ENCODE measurements around the gene ABCC1.

Gene ABCC1

GRCh38 chr16:16000685-16001084 is 51.3 kb downstream of the ABCC1 start:
- no peak for DNase-seq

GRCh38 chr16:16001596-16002255 is 52.3 kb downstream of the ABCC1 start:
- DNase-seq = no peak

GRCh38 chr16:16003719-16004313 is 54.4 kb downstream of the ABCC1 start:
- DNase-seq = no peak

- peak; percentile 88 for DNase-seq
These were observed 54.9 kb downstream of the ABCC1 start for GRCh38 chr16:16004314-16004749.

GRCh38 chr16:16005721-16006120 is 56.3 kb downstream of the ABCC1 start:
- DNase-seq = no peak

GRCh38 chr16:16006650-16007049 is 57.2 kb downstream of the ABCC1 start:
- no peak for DNase-seq

GRCh38 chr16:16007743-16008111 is 58.3 kb downstream of the ABCC1 start:
- DNase-seq = no peak

- DNase-seq = no peak
These were observed 59.2 kb downstream of the ABCC1 start for GRCh38 chr16:16008666-16009065.

- DNase-seq = no peak
These were observed 60.0 kb downstream of the ABCC1 start for GRCh38 chr16:16009401-16009800.

GRCh38 chr16:16010194-16010593 is 60.8 kb downstream of the ABCC1 start:
- no peak for DNase-seq

- DNase-seq = no peak
These were observed 62.7 kb downstream of the ABCC1 start for GRCh38 chr16:16012144-16012543.

GRCh38 chr16:16013812-16014211 is 64.4 kb downstream of the ABCC1 start:
- DNase-seq = no peak

- peak; percentile 39 for DNase-seq
These were observed 65.2 kb downstream of the ABCC1 start for GRCh38 chr16:16014329-16015224.

GRCh38 chr16:16015849-16016248 is 66.4 kb downstream of the ABCC1 start:
- no peak for DNase-seq

GRCh38 chr16:16016388-16016964 is 67.1 kb downstream of the ABCC1 start:
- DNase-seq = no peak

GRCh38 chr16:16017812-16018211 is 68.4 kb downstream of the ABCC1 start:
- DNase-seq = no peak

GRCh38 chr16:16018705-16019104 is 69.3 kb downstream of the ABCC1 start:
- DNase-seq = no peak

GRCh38 chr16:16019488-16019887 is 70.1 kb downstream of the ABCC1 start:
- peak; percentile 41 for DNase-seq

GRCh38 chr16:16020291-16020690 is 70.9 kb downstream of the ABCC1 start:
- no peak for DNase-seq

- no peak for DNase-seq
These were observed 71.6 kb downstream of the ABCC1 start for GRCh38 chr16:16021020-16021419.

GRCh38 chr16:16021646-16021987 is 72.2 kb downstream of the ABCC1 start:
- no peak for DNase-seq

- DNase-seq = peak; percentile 95
These were observed 72.7 kb downstream of the ABCC1 start for GRCh38 chr16:16021988-16022682.

- DNase-seq = no peak
These were observed 73.3 kb downstream of the ABCC1 start for GRCh38 chr16:16022683-16023064.

All from fibroblast of upper back skin (primary cell).